Gastrocnemius medialis (tissue), 4 donors: ENCODE measurements around the gene CLCC1. TPM values are rescaled to one million over a fixed set of nuclear protein-coding genes. Genes with fewer than 3 reads are reported as not detected.
"Not testable (repeated sequence)": the region's sequence is repeated elsewhere in the genome, so short reads cannot be mapped to it uniquely, and the experiment has no call there.

ENCODE experiments used
- ATAC-seq, 2 donors: fragments of 150-250 bp; one replicate each; pipeline ENCODE4 v1.9.1; 2016
- DNase-seq, 2 donors: peaks; one replicate each; pipeline ENCODE4 v3.0.0-alpha.2; 2019
- H3K27ac ChIP-seq, 4 donors: fragments of 200-600 bp; sonication (generic); 1 replicate in 1 of 4; 2 replicates in 3 of 4; pipeline ENCODE4 v1.5.1; 2016 to 2018; ENCODE audit warnings: mild to moderate bottlenecking in 2 of 4, moderate library complexity in 1 of 4
- H3K27me3 ChIP-seq, 3 donors: fragments of 200-600 bp; sonication (generic) in 2 of 3; 1 replicate in 1 of 3; 2 replicates in 2 of 3; pipeline versions ENCODE4 v1.5.1 to v1.6.0; 2016 to 2019; ENCODE audit warnings: mild to moderate bottlenecking in 1 of 3, moderate library complexity in 1 of 3
- H3K36me3 ChIP-seq, 2 donors: fragments of 200-600 bp; sonication (generic) in 1 of 2; one replicate each; pipeline ENCODE4 v1.5.1; 2017 to 2018
- H3K4me1 ChIP-seq, 2 donors: fragments of 200-600 bp; sonication (generic) in 1 of 2; one replicate each; pipeline ENCODE4 v1.5.1; 2016 to 2017; ENCODE audit warnings: mild to moderate bottlenecking in 2 of 2
- H3K4me3 ChIP-seq, 4 donors: fragments of 200-600 bp; sonication (generic) in 3 of 4; 1 replicate in 1 of 4; 2 replicates in 3 of 4; pipeline ENCODE4 v1.5.1; 2016 to 2019; ENCODE audit warnings: mild to moderate bottlenecking in 2 of 4
- H3K9me3 ChIP-seq, 3 donors: fragments of 200-600 bp; sonication (generic) in 2 of 3; 1 replicate in 1 of 3; 2 replicates in 2 of 3; pipeline ENCODE4 v1.5.1; 2016 to 2019
- POLR2A ChIP-seq, 2 donors: fragments of 450-650 bp; IDR thresholded peaks; one replicate each; pipeline ENCODE4 v1.6.1; 2017; ENCODE audit warnings: antibody characterized with exemption in 2 of 2, mild to moderate bottlenecking in 2 of 2, moderate library complexity in 2 of 2
- in situ Hi-C, 4 donors: fragments of 200-750 bp; cut with MboI; loops; one replicate each; pipeline versions ENCODE4 v1.15.0 to v1.8.0; 2017; ENCODE audit warnings: low sequenced_read_pairs in 4 of 4
- intact Hi-C: fragments of 100-400 bp; cut with DNase I; formaldehyde crosslinking; loops from one replicate; pipeline ENCODE4 v1.15.1; 2023; ENCODE audit warnings: low total_unique reads
- total RNA-seq, 4 donors: library from RNA; depleted of rRNA; stranded (reverse); fragments of >200 nt; gene quantifications; one replicate each; pipeline versions ENCODE4 v1.1.0 to v1.2.3, GENCODE V29; 2016
- TF ChIP-seq, protein P1 (sequence below), 5 experiments: fragments of 450-650 bp in 3 of 5; fragments of 200-600 bp in 2 of 5; sonication (generic) in 2 of 5; IDR thresholded peaks in 4 of 5; conservative IDR thresholded peaks in 1 of 5; 1 replicate in 4 of 5; 2 replicates in 1 of 5; pipeline ENCODE4 v1.5.1; 2016 to 2019; ENCODE audit warnings: antibody characterized with exemption in 5 of 5, mild to moderate bottlenecking in 3 of 5, moderate library complexity in 3 of 5

The CLCC1 gene
- 10 to 100 TPM; 24.1 to 32.4 (median 28.5) TPM for total RNA-seq

DNA sequence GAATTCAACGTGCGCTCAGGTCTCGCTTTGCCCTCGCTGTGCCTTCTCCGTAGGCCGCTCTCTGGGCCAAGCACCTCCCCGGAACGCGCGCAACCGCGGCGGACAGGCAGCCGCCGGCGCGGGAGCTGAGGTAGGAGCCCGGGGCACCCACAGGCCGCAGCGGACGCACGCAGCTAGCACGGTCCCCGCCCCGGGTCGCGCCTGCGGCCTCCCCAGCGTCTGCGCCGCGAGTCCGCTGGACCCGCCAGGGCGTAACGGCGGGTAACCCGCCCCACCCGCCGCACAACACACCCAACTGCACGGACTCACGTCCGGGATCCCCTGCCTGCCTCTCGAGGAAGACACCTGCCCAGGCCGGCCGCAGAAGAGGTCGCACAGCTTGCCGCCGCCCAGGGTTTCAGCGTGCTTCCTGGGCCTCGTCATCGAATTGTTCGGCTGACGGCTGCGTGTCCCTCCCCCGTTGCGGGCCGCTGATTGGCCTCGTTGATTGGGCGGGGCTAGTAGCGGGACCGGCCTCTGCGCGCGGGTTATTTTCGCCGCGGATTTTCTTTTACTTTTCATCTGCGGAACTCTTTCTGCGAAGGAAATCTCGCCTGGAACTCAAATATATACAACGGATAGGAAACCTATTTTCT lies at the start of gene CLCC1:
TSS of gene CLCC1 (minus strand) at position 433 of the 635 bp plus-strand sequence. CDS start 13,047 bp downstream, outside the sequence.
- intact Hi-C loops = loop anchor here (5.0 kb wide), 2 partner anchors 79 to 149 kb away; partner anchors contain the start of genes ELAPOR1 and WDR47
- H3K9me3 ChIP-seq = no peaks in the 10 kb centered on the region
- peak within 1 kb of the TSS; percentile 65 to 85 (median 69) for H3K4me3 ChIP-seq
- H3K36me3 ChIP-seq = no peaks in the 10 kb centered on the region
- no peaks in the 10 kb centered on the region for H3K27me3 ChIP-seq
- H3K4me1 ChIP-seq = peaks cover 10 to 13% of the 10 kb centered on the region in 2 donors
- peak within 1 kb of the TSS; percentile 88 to 96 (median 91) for H3K27ac ChIP-seq
- DNase-seq (peak; percentile 92), ATAC-seq (peak; percentile 98)
- TF ChIP-seq POLR2A (IDR thresholded peaks at IDR 0.05) = peak; percentile 86 to 92
- TF ChIP-seq, protein P1, sequence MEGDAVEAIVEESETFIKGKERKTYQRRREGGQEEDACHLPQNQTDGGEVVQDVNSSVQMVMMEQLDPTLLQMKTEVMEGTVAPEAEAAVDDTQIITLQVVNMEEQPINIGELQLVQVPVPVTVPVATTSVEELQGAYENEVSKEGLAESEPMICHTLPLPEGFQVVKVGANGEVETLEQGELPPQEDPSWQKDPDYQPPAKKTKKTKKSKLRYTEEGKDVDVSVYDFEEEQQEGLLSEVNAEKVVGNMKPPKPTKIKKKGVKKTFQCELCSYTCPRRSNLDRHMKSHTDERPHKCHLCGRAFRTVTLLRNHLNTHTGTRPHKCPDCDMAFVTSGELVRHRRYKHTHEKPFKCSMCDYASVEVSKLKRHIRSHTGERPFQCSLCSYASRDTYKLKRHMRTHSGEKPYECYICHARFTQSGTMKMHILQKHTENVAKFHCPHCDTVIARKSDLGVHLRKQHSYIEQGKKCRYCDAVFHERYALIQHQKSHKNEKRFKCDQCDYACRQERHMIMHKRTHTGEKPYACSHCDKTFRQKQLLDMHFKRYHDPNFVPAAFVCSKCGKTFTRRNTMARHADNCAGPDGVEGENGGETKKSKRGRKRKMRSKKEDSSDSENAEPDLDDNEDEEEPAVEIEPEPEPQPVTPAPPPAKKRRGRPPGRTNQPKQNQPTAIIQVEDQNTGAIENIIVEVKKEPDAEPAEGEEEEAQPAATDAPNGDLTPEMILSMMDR (IDR thresholded peaks at IDR 0.05 in 4 of 5, conservative IDR thresholded peaks at IDR 0.05 in 1 of 5) = no peak
- in situ Hi-C loops = loop anchor here in 2 of 4 donors (10.0 kb wide), 2 partner anchors 132 to 152 kb away; partner anchors contain the start of genes ELAPOR1 (in 1 of the 2) and TMEM167B (in 1 of the 2)

DNA sequence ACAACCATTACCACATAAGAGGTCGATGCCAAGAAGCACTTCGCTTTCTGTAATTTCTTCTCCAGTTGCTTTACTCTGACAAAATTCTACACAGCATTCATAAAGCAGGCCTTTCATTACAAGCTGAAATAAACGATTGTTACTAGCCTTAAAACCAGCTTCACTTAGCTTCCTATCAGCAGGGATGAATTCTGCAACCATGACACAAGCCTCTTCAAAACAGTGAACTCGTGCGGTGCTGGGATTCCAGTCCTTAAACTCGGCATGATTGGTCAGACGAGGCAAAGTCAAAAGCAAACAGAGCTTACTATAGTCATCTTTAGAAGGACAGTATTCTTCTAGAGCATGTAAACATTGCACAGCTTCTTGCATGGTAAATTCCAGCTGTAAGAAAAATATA lies 48.1 kb upstream of the CLCC1 start:
- H3K36me3 ChIP-seq = peaks cover 0 to 16% of the 10 kb centered on the region in 2 donors
- H3K4me1 ChIP-seq = peaks cover 0 to 8% of the 10 kb centered on the region in 2 donors
- TF ChIP-seq POLR2A (IDR thresholded peaks at IDR 0.05) = no peak
- TF ChIP-seq, protein P1 (IDR thresholded peaks at IDR 0.05 in 4 of 5, conservative IDR thresholded peaks at IDR 0.05 in 1 of 5) = no peak
- H3K4me3 ChIP-seq = no peak overlapping the region
- intact Hi-C loops (no loop called here), in situ Hi-C loops (no loop called here)
- no peaks in the 10 kb centered on the region for H3K27me3 ChIP-seq
- H3K9me3 ChIP-seq = peaks cover 0 to 2% (median 0%) of the 10 kb centered on the region in 3 donors
- DNase-seq (no peak), ATAC-seq (no peak)
- no peak overlapping the region for H3K27ac ChIP-seq

DNA sequence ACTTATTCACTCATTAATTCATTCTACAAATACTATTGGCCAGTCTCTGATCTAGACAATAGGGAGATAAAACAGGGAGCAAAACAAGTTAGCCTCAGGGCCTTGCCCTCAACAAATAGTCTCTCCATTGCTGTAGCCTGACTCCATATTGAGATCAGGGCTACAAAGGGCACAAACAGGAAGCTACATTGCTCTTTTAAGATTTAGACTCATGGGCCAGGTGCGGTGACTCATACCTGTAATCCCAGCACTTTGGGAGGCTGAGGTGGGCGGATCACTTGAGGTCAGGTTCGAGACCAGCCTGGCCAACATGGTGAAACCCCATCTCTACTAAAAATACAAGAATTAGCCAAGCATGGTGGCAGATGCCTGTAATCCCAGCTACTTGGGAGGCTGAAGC lies 33.3 kb upstream of the CLCC1 start:
- intact Hi-C loops, H3K4me1 ChIP-seq, H3K27me3 ChIP-seq, in situ Hi-C loops, H3K27ac ChIP-seq, ATAC-seq, H3K9me3 ChIP-seq, DNase-seq, H3K4me3 ChIP-seq: not testable (repeated sequence)
- H3K36me3 ChIP-seq = peaks cover 0 to 57% of the 10 kb centered on the region in 2 donors

GRCh38 chr1:108983114-108983513 lies 19.8 kb upstream of the CLCC1 start:
- Histone ChIP-seq H3K27me3 (no peaks in the 10 kb centered on the region), H3K9me3 (no peaks in the 10 kb centered on the region), H3K4me3 (peak overlapping the region in 3 of 4 donors; percentile 1 to 42 (median 4)), H3K4me1 (peaks cover 0 to 10% of the 10 kb centered on the region in 2 donors), H3K27ac (peak overlapping the region; percentile 57 to 78 (median 74)), H3K36me3 (peaks cover 0 to 26% of the 10 kb centered on the region in 2 donors)
- in situ Hi-C loops = no loop called here
- TF ChIP-seq, protein P1 (IDR thresholded peaks at IDR 0.05 in 4 of 5, conservative IDR thresholded peaks at IDR 0.05 in 1 of 5) = no peak
- ATAC-seq (peak; percentile 63 to 89), DNase-seq (no peak)
- intact Hi-C loops = no loop called here

DNA sequence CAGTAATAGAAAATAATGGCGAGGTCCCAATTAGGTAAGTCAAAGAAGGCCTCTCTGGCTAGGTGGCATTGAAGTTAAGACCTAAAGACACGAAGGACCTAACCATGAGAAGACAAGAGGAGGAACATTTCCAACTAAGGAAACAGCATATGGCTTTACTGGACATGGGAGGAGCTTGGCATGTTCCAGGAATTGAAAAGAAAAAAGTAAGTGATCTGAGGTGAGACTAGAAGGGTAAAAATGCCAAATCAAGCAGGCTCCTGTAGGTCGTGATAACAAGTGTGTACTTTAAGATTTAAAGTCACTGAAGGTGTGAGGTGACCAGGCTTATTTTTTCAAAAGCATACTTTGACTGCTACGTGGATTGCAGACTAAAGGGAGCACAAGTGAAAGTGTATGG lies 13.4 kb upstream of the CLCC1 start:
- no peak for ATAC-seq
- H3K9me3 ChIP-seq = no peaks in the 10 kb centered on the region
- intact Hi-C loops = no loop called here
- no peaks in the 10 kb centered on the region for H3K27me3 ChIP-seq
- TF ChIP-seq, protein P1 (IDR thresholded peaks at IDR 0.05 in 4 of 5, conservative IDR thresholded peaks at IDR 0.05 in 1 of 5) = no peak
- TF ChIP-seq POLR2A (IDR thresholded peaks at IDR 0.05) = no peak
- DNase-seq = no peak
- no peaks in the 10 kb centered on the region for H3K4me1 ChIP-seq
- H3K27ac ChIP-seq = no peak overlapping the region
- in situ Hi-C loops = no loop called here
- no peak overlapping the region for H3K4me3 ChIP-seq
- H3K36me3 ChIP-seq = peaks cover 0 to 32% of the 10 kb centered on the region in 2 donors
